ENCODE measurements around the gene LRP8. TPM values are rescaled to one million over a fixed set of nuclear protein-coding genes. Genes with fewer than 3 reads are reported as not detected.

The LRP8 gene
- total RNA-seq, 1 donor from 2014 or later: 8.4 TPM

GRCh38 chr1:53349369-53349835 is 21.5 kb upstream of the LRP8 start:
- Histone ChIP-seq H3K27me3 (ENCODE audit: control insufficient read depth, insufficient read depth, low read length) (peaks cover 1% of the 10 kb centered on the region), H3K36me3 (ENCODE audit: control insufficient read depth, insufficient read depth, low read length) (no peaks in the 10 kb centered on the region), H3K4me3 (ENCODE audit: low read depth, low read length) (no peak overlapping the region)
- no peak for FAIRE-seq
- no peak for DNase-seq (ENCODE audit: low read depth)
- TF ChIP-seq CTCF (IDR thresholded peaks at IDR 0.05; ENCODE audit: insufficient read depth, low read length, severe bottlenecking): no peak

GRCh38 chr1:53348486-53349368 is 20.9 kb upstream of the LRP8 start:
- no peak for DNase-seq (ENCODE audit: low read depth)
- no peak for FAIRE-seq
- no peak for TF ChIP-seq CTCF (IDR thresholded peaks at IDR 0.05; ENCODE audit: insufficient read depth, low read length, severe bottlenecking)
- no peak overlapping the region for H3K4me3 ChIP-seq (ENCODE audit: low read depth, low read length)
- no peaks in the 10 kb centered on the region for H3K36me3 ChIP-seq (ENCODE audit: control insufficient read depth, insufficient read depth, low read length)
- peaks cover 1% of the 10 kb centered on the region for H3K27me3 ChIP-seq (ENCODE audit: control insufficient read depth, insufficient read depth, low read length)

- DNase-seq (ENCODE audit: low read depth): no peak
- FAIRE-seq: no peak
- no peak for TF ChIP-seq CTCF (IDR thresholded peaks at IDR 0.05; ENCODE audit: insufficient read depth, low read length, severe bottlenecking)
- Histone ChIP-seq H3K4me3 (ENCODE audit: low read depth, low read length) (no peak overlapping the region), H3K27me3 (ENCODE audit: control insufficient read depth, insufficient read depth, low read length) (peaks cover 1% of the 10 kb centered on the region), H3K36me3 (ENCODE audit: control insufficient read depth, insufficient read depth, low read length) (no peaks in the 10 kb centered on the region)
Measured at GRCh38 chr1:53346814-53347176, 18.9 kb upstream of the LRP8 start.

GRCh38 chr1:53345996-53346813 is 18.3 kb upstream of the LRP8 start:
- FAIRE-seq (no peak), DNase-seq (ENCODE audit: low read depth) (no peak)
- no peak for TF ChIP-seq CTCF (IDR thresholded peaks at IDR 0.05; ENCODE audit: insufficient read depth, low read length, severe bottlenecking)
- Histone ChIP-seq H3K36me3 (ENCODE audit: control insufficient read depth, insufficient read depth, low read length) (no peaks in the 10 kb centered on the region), H3K4me3 (ENCODE audit: low read depth, low read length) (no peak overlapping the region), H3K27me3 (ENCODE audit: control insufficient read depth, insufficient read depth, low read length) (no peaks in the 10 kb centered on the region)

- Histone ChIP-seq H3K36me3 (ENCODE audit: control insufficient read depth, insufficient read depth, low read length) (no peaks in the 10 kb centered on the region), H3K4me3 (ENCODE audit: low read depth, low read length) (no peak overlapping the region), H3K27me3 (ENCODE audit: control insufficient read depth, insufficient read depth, low read length) (no peaks in the 10 kb centered on the region)
- DNase-seq (ENCODE audit: low read depth): no peak
- no peak for TF ChIP-seq CTCF (IDR thresholded peaks at IDR 0.05; ENCODE audit: insufficient read depth, low read length, severe bottlenecking)
- FAIRE-seq: no peak
Measured at GRCh38 chr1:53344921-53345838, 17.3 kb upstream of the LRP8 start.

Measured in bronchial epithelial cell (primary cell).